ENCODE data around the gene NCL. TPM values are rescaled to one million over a fixed set of nuclear protein-coding genes. Genes with fewer than 3 reads are reported as not detected.
"Not testable (repeated sequence)": the region's sequence is repeated elsewhere in the genome, so short reads cannot be mapped to it uniquely, and the experiment has no call there.

NCL gene
- polyA plus RNA-seq, 1 donor = 1,232 TPM

- no peak for DNase-seq
These were observed 6.1 kb upstream of the NCL start for GRCh38 chr2:231470246-231470900.

GRCh38 chr2:231469583-231469950, 5.3 kb upstream of the NCL start:
- DNase-seq = no peak

GRCh38 chr2:231467613-231468530, 3.6 kb upstream of the NCL start:
- DNase-seq = no peak

- DNase-seq = no peak
These were observed 2.8 kb upstream of the NCL start for GRCh38 chr2:231467016-231467545.

GRCh38 chr2:231464576-231465540, 574 bp upstream of the NCL start:
- DNase-seq = peak; percentile 97

GRCh38 chr2:231462729-231463465, 1.4 kb downstream of the NCL start:
- DNase-seq = no peak

GRCh38 chr2:231461516-231461971, 2.7 kb downstream of the NCL start:
- DNase-seq = no peak

- not testable (repeated sequence) for DNase-seq
These were observed 3.4 kb downstream of the NCL start for GRCh38 chr2:231460841-231461240.

- DNase-seq = no peak
These were observed 4.0 kb downstream of the NCL start for GRCh38 chr2:231460073-231460835.

- no peak for DNase-seq
These were observed 5.9 kb downstream of the NCL start for GRCh38 chr2:231458368-231458767.

GRCh38 chr2:231457101-231457500, 7.2 kb downstream of the NCL start:
- DNase-seq = no peak

GRCh38 chr2:231456295-231457004, 7.8 kb downstream of the NCL start:
- no peak for DNase-seq

GRCh38 chr2:231455890-231456289, 8.4 kb downstream of the NCL start:
- no peak for DNase-seq

GRCh38 chr2:231455222-231455621, 9.1 kb downstream of the NCL start:
- no peak for DNase-seq

GRCh38 chr2:231454361-231454791, 9.9 kb downstream of the NCL start:
- no peak for DNase-seq

- no peak for DNase-seq
These were observed 11.3 kb downstream of the NCL start for GRCh38 chr2:231452799-231453508.

- no peak for DNase-seq
These were observed 13.7 kb downstream of the NCL start for GRCh38 chr2:231450548-231450989.

- no peak for DNase-seq
These were observed 14.7 kb downstream of the NCL start for GRCh38 chr2:231449503-231450054.

GRCh38 chr2:231436957-231437356, 27.3 kb downstream of the NCL start:
- DNase-seq = no peak

Measured in left kidney (tissue), 2 donors.